HepG2 (cell line): Measurements from ENCODE around the gene TAF13. TPM values are rescaled to one million over a fixed set of nuclear protein-coding genes. Genes with fewer than 3 reads are reported as not detected.

Experiments used
- ATAC-seq: fragments of 200-7000 bp; cut with Tn5 transposase; 3 replicates; pipeline ENCODE4 v1.9.1; 2020; ENCODE audit warnings: mild to moderate bottlenecking, moderate library complexity
- BruUV-seq: library from RNA; stranded (reverse); fragments of 400-500 nt; replicated peaks from 2 replicates; lab custom pipeline; 2021; lab: Mats Ljungman, UMichigan
- CTCF ChIA-PET: fragments of 300-600 bp; formaldehyde crosslinking; extraction: SDS; loops from one replicate; lab custom pipeline; 2021; ENCODE audit warnings: low total read pairs, inconsistent platforms, low intra/inter-chr PET ratio; lab: Yijun Ruan, JAX
- POLR2A ChIA-PET: fragments of 350-600 bp; sonication (Branson Sonifier 250); formaldehyde crosslinking; loops from one replicate; lab custom pipeline; 2020; ENCODE audit warnings: antibody characterized with exemption, inconsistent platforms; lab: Yijun Ruan, JAX
- DNase-seq: peaks from one replicate; pipeline ENCODE4 v3.0.0-alpha.2; 2015; ENCODE audit warnings: low spot score
- FAIRE-seq: peaks from 3 replicates; lab custom pipeline; 2011; peaks lifted over from hg19 to GRCh38; lab: Jason Lieb, UNC
- H2AFZ ChIP-seq: one replicate; pipeline ENCODE4 v1.6.1; 2011; ENCODE audit warnings: low read length, inconsistent platforms
- H3K27ac ChIP-seq: fragments of 300-600 bp; 3 replicates; pipeline ENCODE4 v1.8.0; 2011; ENCODE audit warnings: mixed run types, mild to moderate bottlenecking, mixed read lengths, low read length, inconsistent platforms; ENCODE audit not compliant: insufficient read depth; ENCODE audit errors: extremely low read length
- H3K27me3 ChIP-seq, 2 experiments: fragments of 200-600 bp in 1 of 2; 2 replicates in 1 of 2; 3 replicates in 1 of 2; pipeline versions ENCODE4 v1.6.0 to v1.8.0; 2011; ENCODE audit warnings: low read length in 2 of 2, mild to moderate bottlenecking in 2 of 2, moderate library complexity in 2 of 2, inconsistent platforms in 1 of 2; ENCODE audit not compliant: insufficient read depth in 2 of 2, control insufficient read depth in 1 of 2
- H3K36me3 ChIP-seq, 2 experiments: fragments of 200-600 bp in 1 of 2; replicated peaks in 1 of 2; 2 replicates in 1 of 2; 3 replicates in 1 of 2; pipeline versions ENCODE4 v1.5.1 to v1.8.0; 2011; ENCODE audit warnings: low read length in 2 of 2, inconsistent platforms in 1 of 2; ENCODE audit not compliant: insufficient read depth in 2 of 2, control insufficient read depth in 1 of 2
- H3K4me1 ChIP-seq: 2 replicates; pipeline ENCODE4 v1.5.1; 2012; ENCODE audit warnings: low read length, inconsistent platforms; ENCODE audit not compliant: insufficient read depth
- H3K4me2 ChIP-seq: 2 replicates; pipeline ENCODE4 v1.6.0; 2011; ENCODE audit warnings: low read depth, low read length, inconsistent platforms
- H3K4me3 ChIP-seq, 3 experiments: fragments of 200-600 bp in 1 of 3; sonication (generic), shearing (Covaris generic) in 1 of 3; replicated peaks in 1 of 3; 2 replicates each; pipeline ENCODE4 v1.5.1; 2011 to 2016; ENCODE audit warnings: low read length in 3 of 3, inconsistent platforms in 2 of 3, low read depth in 2 of 3, mild to moderate bottlenecking in 2 of 3, control low read depth in 1 of 3, mixed read lengths in 1 of 3; ENCODE audit not compliant: insufficient read depth in 1 of 3
- H3K79me2 ChIP-seq: one replicate; pipeline ENCODE4 v1.6.1; 2011; ENCODE audit warnings: low read length, inconsistent platforms; ENCODE audit not compliant: insufficient read depth
- H3K9ac ChIP-seq: 2 replicates; pipeline ENCODE4 v1.6.0; 2011; ENCODE audit warnings: mild to moderate bottlenecking, low read depth, low read length, inconsistent platforms; ENCODE audit not compliant: insufficient read depth
- H3K9me3 ChIP-seq: 2 replicates; pipeline ENCODE4 v1.5.1; 2012; ENCODE audit warnings: mild to moderate bottlenecking, low read length
- H4K20me1 ChIP-seq: 2 replicates; pipeline ENCODE4 v1.6.0; 2011; ENCODE audit warnings: inconsistent platforms, mild to moderate bottlenecking, low read length, moderate library complexity; ENCODE audit not compliant: insufficient read depth
- FOXA3 ChIP-seq: IDR thresholded peaks from 2 replicates; pipeline ENCODE4 v1.6.1; 2016; ENCODE audit warnings: missing genetic modification reagents, missing compliant biosample characterization
- GZF1 ChIP-seq: sonication (generic); formaldehyde crosslinking; IDR thresholded peaks from 2 replicates; pipeline ENCODE4 v1.5.1; 2020; ENCODE audit warnings: mild to moderate bottlenecking, missing genetic modification reagents
- HNRNPLL ChIP-seq: fragments of 200-400 bp; formaldehyde crosslinking; IDR thresholded peaks from 2 replicates; pipeline ENCODE4 v1.6.1; 2017; ENCODE audit warnings: mild to moderate bottlenecking, low read depth, low read length; ENCODE audit not compliant: poor library complexity, severe bottlenecking
- KMT2B ChIP-seq: IDR thresholded peaks from 2 replicates; pipeline ENCODE4 v1.6.1; 2016; ENCODE audit warnings: missing genetic modification reagents, missing compliant biosample characterization
- RAD21 ChIP-seq: fragments of 450-650 bp; formaldehyde crosslinking; IDR thresholded peaks from 2 replicates; pipeline ENCODE4 v1.5.0; 2020; ENCODE audit warnings: mild to moderate bottlenecking
- SOX5 ChIP-seq: IDR thresholded peaks from 2 replicates; pipeline ENCODE4 v1.6.1; 2016; ENCODE audit warnings: borderline replicate concordance
- ZNF12 ChIP-seq: sonication (generic); formaldehyde crosslinking; IDR thresholded peaks from 2 replicates; pipeline ENCODE4 v1.5.0; 2020; ENCODE audit warnings: missing genetic modification reagents
- ZNF446 ChIP-seq: sonication (generic); formaldehyde crosslinking; IDR thresholded peaks from 2 replicates; pipeline ENCODE4 v1.5.0; 2020; ENCODE audit warnings: mild to moderate bottlenecking, missing genetic modification reagents
- WGBS: methylation state at CpG from one replicate; pipeline ENCODE4 v1.1.6; 2017; ENCODE audit warnings: low lambda C conversion rate; 5-methylcytosine and 5-hydroxymethylcytosine counted together
- in situ Hi-C: cut with HindIII; loops from 2 replicates; pipeline ENCODE4 v1.10.0; 2017; ENCODE audit warnings: low pct_unique_long_range_greater_than_20kb; ENCODE audit not compliant: extremely low pct_ligation_motif_present
- intact Hi-C: fragments of 100-400 bp; cut with micrococcal nuclease; formaldehyde crosslinking; loops from one replicate; pipeline ENCODE4 v1.10.0; 2022; ENCODE audit not compliant: unreplicated experiment
- polyA plus RNA-seq, 8 experiments: library from polyadenylated mRNA; depleted of rRNA in 3 of 8; stranded (reverse) in 7 of 8; unstranded in 1 of 8; fragments of >200 nt; fragmentation: Illumina TruSeq in 4 of 8; extraction: Trizol in 4 of 8; gene quantifications; 2 replicates each; pipeline versions ENCODE4 v1.2.1 to v1.2.3, GENCODE V29; 2011 to 2016; ENCODE audit warnings: low read depth in 4 of 8, missing spikeins in 1 of 8, mixed read lengths in 1 of 8; ENCODE audit not compliant: insufficient read depth in 1 of 8
- total RNA-seq, 5 experiments: library from RNA; depleted of rRNA; stranded (reverse); fragments of >200 nt; fragmentation: Illumina TruSeq; extraction: Trizol; gene quantifications; 2 replicates each; pipeline ENCODE4 v1.2.3, GENCODE V29; 2016; ENCODE audit warnings: low read depth in 1 of 5
- TF ChIP-seq, protein P1 (sequence below): sonication (generic); formaldehyde crosslinking; conservative IDR thresholded peaks from 2 replicates; pipeline ENCODE4 v1.4.0; 2020; ENCODE audit warnings: missing genetic modification reagents
- TF ChIP-seq, protein P2 (sequence below): sonication (generic); formaldehyde crosslinking; conservative IDR thresholded peaks from 2 replicates; pipeline ENCODE4 v1.5.0; 2020; ENCODE audit warnings: missing genetic modification reagents
- TF ChIP-seq, protein P3 (sequence below): sonication (generic); formaldehyde crosslinking; IDR thresholded peaks from 2 replicates; pipeline ENCODE4 v1.8.0; 2022; ENCODE audit warnings: mild to moderate bottlenecking, missing genetic modification reagents, borderline replicate concordance

The TAF13 gene
- total and polyA plus RNA-seq, 2 of the 13 experiments (the other 11 are each of a cell fraction or from before 2014, with no cell fraction given) = 11.5 to 36.3 TPM

DNA sequence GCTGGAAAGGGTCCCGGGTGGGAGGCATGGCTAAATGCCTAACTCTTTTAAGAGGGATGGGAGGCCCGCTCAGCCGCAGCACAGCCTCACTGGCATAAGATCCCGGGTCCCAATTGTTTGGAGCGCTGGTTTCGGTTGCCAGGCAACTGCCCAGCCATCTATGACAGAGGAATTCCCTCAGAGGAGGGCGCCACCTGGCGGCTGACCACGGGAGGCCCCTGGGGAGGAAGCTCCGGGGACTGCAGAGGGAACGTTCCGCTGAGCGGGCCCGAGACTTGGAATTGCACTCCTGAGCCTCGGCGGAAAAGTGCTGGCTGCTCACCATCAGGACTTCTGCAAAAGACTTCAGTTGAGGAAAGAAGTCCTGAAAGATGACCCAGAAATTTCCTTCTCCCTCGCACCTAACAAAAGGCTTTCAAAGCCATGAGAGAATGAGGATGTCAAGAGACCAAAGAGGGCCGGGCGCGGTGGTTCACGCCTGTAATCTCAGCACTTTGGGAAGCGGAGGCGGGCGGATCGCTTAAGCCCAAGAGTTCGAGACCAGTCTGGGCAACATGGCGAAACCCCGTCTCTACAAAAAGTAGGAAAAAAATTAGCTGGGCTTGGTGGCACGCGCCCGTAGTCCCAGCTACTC lies 37.0 kb upstream of the TAF13 start:
- FAIRE-seq (no peak), DNase-seq (peak; percentile 85), ATAC-seq (peak; percentile 96)
- H3K4me3 ChIP-seq = peak overlapping the region in 1 of 3 experiments; percentile 45; a peak in 2 of 6 replicates
- no peaks in the 10 kb centered on the region for H3K36me3 ChIP-seq
- no peaks in the 10 kb centered on the region for H3K9me3 ChIP-seq
- intact Hi-C loops = loop anchor here (1.0 to 10.0 kb wide), 5 partner anchors 23 to 284 kb away; partner anchors contain the start of gene CLCC1
- BruUV-seq = no TSS peak
- no peak overlapping the region for H3K27ac ChIP-seq
- H3K4me2 ChIP-seq = peak overlapping the region; percentile 68
- ChIA-PET POLR2A (interaction anchor here (1.0 to 5.2 kb wide), 4 partner anchors 13 to 69 kb away, joined by 3 to 46 read pairs (median 3); no protein-coding TSS in a partner anchor), CTCF (interaction anchor here (0.6 to 2.0 kb wide), 5 partner anchors 13 to 285 kb away, joined by 3 to 15 read pairs (median 5); no protein-coding TSS in a partner anchor)
- H3K9ac ChIP-seq = no peak overlapping the region
- H3K79me2 ChIP-seq = no peaks in the 10 kb centered on the region
- H3K27me3 ChIP-seq = peaks cover 2 to 36% of the 10 kb centered on the region in 2 experiments; a peak in 4 of 5 replicates
- WGBS = 20% methylated on average over 25 of the region's 31 CpGs
- H3K4me1 ChIP-seq = peaks cover 43% of the 10 kb centered on the region
- no peak overlapping the region for H2AFZ ChIP-seq
- in situ Hi-C loops = no loop called here
- no peaks in the 10 kb centered on the region for H4K20me1 ChIP-seq
- 0 out of 2 replicates have a peak, but pooled peaks have one; percentile 59 for TF ChIP-seq KMT2B (CRISPR knock-in tag)
- TF ChIP-seq GZF1 = no peak
- TF ChIP-seq RAD21 (CRISPR knock-in tag) = peak; percentile 77
- TF ChIP-seq, protein P1, sequence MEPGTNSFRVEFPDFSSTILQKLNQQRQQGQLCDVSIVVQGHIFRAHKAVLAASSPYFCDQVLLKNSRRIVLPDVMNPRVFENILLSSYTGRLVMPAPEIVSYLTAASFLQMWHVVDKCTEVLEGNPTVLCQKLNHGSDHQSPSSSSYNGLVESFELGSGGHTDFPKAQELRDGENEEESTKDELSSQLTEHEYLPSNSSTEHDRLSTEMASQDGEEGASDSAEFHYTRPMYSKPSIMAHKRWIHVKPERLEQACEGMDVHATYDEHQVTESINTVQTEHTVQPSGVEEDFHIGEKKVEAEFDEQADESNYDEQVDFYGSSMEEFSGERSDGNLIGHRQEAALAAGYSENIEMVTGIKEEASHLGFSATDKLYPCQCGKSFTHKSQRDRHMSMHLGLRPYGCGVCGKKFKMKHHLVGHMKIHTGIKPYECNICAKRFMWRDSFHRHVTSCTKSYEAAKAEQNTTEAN (CRISPR knock-in tag) = no peak
- TF ChIP-seq ZNF446 (CRISPR knock-in tag) = no peak
- TF ChIP-seq, protein P2, sequence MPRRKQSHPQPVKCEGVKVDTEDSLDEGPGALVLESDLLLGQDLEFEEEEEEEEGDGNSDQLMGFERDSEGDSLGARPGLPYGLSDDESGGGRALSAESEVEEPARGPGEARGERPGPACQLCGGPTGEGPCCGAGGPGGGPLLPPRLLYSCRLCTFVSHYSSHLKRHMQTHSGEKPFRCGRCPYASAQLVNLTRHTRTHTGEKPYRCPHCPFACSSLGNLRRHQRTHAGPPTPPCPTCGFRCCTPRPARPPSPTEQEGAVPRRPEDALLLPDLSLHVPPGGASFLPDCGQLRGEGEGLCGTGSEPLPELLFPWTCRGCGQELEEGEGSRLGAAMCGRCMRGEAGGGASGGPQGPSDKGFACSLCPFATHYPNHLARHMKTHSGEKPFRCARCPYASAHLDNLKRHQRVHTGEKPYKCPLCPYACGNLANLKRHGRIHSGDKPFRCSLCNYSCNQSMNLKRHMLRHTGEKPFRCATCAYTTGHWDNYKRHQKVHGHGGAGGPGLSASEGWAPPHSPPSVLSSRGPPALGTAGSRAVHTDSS = no peak
- TF ChIP-seq, protein P3, sequence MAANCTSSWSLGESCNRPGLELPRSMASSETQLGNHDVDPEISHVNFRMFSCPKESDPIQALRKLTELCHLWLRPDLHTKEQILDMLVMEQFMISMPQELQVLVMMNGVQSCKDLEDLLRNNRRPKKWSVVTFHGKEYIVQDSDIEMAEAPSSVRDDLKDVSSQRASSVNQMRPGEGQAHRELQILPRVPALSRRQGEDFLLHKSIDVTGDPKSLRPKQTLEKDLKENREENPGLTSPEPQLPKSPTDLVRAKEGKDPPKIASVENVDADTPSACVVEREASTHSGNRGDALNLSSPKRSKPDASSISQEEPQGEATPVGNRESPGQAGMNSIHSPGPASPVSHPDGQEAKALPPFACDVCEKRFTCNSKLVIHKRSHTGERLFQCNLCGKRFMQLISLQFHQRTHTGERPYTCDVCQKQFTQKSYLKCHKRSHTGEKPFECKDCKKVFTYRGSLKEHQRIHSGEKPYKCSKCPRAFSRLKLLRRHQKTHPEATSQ = no peak
- TF ChIP-seq FOXA3 (CRISPR knock-in tag) = no peak
- TF ChIP-seq HNRNPLL = peak; percentile 41
- no peak for TF ChIP-seq SOX5
- 0 out of 2 replicates have a peak, but pooled peaks have one; percentile 34 for TF ChIP-seq ZNF12 (CRISPR knock-in tag)
